NCI-H345 treated with DMSO at 0.1 percent for 48 hours (cell line): ENCODE data around the gene OR2C1.

Experiments
- DNase-seq: peaks from one replicate; lab custom pipeline; 2025; ENCODE audit not compliant: unreplicated experiment; lab: John Stamatoyannopoulos, UW

OR2C1 gene

GRCh38 chr16:3355589-3355988 is at the start of gene OR2C1:
Gene OR2C1, plus strand, starts transcription at chr16:3355889. Its CDS starts 52 bp downstream, at chr16:3355941.
- no peak for DNase-seq

DNA sequence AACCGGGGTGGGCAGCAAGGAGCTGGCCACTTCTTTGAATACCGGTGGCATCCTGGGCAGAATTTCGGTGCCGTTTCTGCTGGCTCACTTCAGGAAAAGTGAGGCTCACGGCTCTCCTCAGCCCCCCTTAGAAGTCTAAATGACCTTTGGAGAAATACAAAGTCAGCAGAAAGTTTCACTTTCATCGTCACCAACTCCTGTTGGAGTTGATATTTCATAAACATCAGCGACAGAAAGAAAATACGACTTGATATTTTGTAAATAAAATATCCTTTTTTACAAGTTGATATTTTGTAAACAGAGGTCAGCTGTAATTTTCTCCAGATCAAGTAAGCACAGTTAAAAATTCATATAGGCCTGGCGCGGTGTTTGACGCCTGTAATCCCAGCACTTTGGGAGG is 49.6 kb upstream of the OR2C1 start:
- no peak for DNase-seq

- no peak for DNase-seq
These were observed 44.2 kb upstream of the OR2C1 start for GRCh38 chr16:3311496-3311895.

GRCh38 chr16:3317315-3317999 is 38.2 kb upstream of the OR2C1 start:
- no peak for DNase-seq

DNA sequence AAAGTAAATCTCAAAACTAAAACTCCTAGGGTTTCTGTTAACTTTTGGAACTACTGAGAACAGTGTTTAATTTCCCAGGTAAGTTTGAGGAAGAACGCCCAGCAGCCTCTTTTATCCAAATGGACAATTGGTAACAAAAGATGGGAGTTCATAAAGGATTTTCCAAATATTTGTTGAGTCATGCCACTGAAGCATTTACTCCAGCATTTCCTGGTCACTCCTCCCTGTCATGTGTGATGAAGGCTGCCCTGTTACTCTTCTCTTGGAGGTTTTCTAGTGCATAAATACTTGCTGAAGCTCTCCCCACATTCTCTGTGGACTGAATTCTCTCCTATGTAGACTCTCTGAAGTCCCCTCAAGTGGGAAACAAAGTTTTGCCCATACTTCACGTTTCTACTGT is 33.9 kb upstream of the OR2C1 start:
- DNase-seq = no peak

- no peak for DNase-seq
These were observed 28.2 kb upstream of the OR2C1 start for GRCh38 chr16:3327514-3327913.

DNA sequence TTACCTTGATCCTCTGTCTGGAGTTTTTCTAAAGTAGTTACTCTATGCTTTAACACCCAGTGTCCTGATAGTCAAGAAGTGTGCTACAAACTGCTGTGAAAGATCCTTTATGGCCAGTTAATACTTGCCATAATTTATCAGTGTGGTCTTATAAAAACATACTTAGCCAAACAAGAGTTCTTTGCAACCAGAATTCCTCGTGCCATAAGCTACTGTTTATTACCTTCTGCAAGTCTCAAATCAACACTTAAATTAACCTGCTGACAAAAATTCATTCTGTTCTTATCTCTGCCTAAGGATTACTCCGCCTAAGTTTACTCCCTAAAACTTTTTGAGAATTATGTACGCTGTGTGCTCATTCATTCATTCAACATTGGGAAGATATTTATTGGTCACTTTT is 27.6 kb upstream of the OR2C1 start:
- no peak for DNase-seq

DNA sequence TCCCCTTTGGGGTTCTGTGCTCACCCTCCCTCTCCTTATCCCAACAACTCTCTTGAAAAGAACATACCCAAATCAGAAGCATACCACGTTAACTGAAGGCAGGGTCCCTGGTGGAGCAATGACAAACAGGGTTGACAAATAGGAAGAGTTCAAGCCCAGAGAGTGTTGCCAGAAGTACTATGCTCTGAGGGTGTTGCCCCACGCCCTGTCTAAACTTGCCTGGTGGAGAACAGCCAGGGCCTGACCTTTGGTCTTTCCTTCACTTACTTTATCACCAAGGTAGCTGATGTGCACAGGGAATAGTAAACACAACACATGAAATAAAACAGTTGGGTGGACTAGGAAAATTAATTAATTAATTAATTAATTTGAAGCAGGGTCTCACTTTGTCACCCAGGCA is 27.0 kb upstream of the OR2C1 start:
- DNase-seq = no peak

GRCh38 chr16:3346041-3346440 is 9.6 kb upstream of the OR2C1 start:
- no peak for DNase-seq

GRCh38 chr16:3347586-3347985 is 8.1 kb upstream of the OR2C1 start:
- no peak for DNase-seq

DNA sequence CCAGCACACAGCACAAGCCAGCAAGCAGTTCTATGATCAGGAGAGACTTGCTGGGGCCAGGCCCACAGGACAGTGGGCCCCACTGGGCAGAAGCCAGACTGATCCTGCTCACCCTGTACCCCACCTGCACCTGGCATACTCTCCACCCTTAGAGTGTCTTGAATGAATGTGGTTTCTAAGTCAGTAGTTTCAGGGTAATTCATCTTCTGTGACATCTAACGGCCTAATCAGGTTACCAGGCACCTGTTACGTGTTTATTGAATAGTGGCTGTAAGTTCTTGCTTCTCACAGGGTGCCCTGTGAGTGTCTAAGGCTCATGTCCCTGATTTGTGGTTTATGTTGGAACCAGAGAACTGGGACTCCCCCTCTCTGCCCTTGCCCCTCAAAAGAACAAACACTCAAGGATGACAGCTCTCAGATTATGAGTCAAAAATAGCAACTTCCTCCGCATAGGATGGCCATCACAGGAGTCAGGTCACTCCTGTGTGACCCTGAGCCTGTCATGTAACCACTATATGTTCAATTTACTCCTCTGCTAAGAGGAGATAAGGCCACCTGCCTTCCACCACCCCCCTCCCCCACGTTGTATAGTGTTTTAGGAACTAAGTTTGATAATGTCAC is 7.0 kb upstream of the OR2C1 start:
- no peak for DNase-seq

GRCh38 chr16:3349175-3349574 is 6.5 kb upstream of the OR2C1 start:
- no peak for DNase-seq

DNA sequence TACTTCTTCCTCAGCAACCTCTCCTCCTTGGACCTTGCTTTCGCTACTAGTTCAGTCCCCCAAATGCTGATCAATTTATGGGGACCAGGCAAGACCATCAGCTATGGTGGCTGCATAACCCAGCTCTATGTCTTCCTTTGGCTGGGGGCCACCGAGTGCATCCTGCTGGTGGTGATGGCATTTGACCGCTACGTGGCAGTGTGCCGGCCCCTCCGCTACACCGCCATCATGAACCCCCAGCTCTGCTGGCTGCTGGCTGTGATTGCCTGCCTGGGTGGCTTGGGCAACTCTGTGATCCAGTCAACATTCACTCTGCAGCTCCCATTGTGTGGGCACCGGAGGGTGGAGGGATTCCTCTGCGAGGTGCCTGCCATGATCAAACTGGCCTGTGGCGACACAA is 429 bp downstream of the OR2C1 start:
- no peak for DNase-seq

DNA sequence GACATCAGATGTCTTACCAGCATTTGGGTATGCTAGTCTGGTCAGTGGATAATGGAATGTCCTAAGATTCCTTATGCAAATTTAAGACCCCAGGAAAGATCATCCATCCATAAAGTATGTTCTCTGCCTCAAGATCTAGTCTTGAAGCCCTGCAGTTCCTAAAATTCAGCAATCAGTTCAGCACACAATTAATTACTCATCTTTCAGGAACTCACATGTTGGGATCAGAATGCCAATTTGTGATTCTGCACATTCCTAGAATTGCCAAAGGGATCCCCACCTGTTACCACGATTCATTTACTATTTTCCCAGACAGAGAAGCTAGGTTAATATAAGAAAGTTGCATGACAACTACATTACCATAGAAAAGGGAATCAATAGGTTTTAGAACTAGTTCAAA is 3.2 kb downstream of the OR2C1 start:
- no peak for DNase-seq

DNA sequence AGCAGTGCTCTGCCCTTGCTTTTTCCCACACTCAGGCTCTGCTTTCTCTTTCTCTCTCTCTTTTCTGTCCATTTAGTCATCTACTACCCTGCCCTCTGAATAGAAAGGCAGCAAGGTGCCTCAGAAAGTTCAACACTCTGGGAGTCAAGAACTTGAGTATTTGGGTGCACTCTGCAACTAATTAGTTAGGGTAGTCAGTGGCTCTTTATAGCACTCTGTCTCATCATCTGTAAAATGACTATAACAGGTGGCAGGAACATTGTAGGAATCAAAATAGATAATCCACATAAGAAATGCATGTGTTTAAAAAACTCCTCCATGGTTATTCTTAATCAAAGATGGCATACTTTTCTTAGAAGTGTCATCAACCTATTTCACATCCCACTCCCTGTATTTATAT is 7.2 kb downstream of the OR2C1 start:
- DNase-seq = no peak

GRCh38 chr16:3363793-3364192 is 8.1 kb downstream of the OR2C1 start:
- no peak for DNase-seq

- no peak for DNase-seq
These were observed 9.2 kb downstream of the OR2C1 start for GRCh38 chr16:3364774-3365427.

DNA sequence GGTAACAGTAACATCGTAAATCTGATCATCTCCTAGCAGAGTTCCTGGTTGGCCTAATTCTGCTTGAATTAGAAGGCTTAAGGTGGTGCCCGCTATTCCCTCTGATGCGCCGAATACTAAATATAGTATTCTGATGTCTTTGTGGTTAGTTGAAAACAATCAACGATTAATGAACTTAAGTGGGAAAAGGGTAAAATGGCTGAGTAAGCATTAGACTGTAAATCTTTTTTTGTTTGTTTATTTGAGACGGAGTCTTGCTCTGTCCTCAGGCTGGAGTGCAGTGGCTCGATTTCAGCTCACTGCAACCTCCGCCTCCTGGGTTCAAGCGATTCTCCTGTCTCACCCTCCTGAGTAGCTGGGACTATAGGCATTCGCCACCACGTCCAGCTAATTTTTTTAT is 13.4 kb downstream of the OR2C1 start:
- DNase-seq = no peak

GRCh38 chr16:3375680-3376079 is 20.0 kb downstream of the OR2C1 start:
- DNase-seq = no peak

DNA sequence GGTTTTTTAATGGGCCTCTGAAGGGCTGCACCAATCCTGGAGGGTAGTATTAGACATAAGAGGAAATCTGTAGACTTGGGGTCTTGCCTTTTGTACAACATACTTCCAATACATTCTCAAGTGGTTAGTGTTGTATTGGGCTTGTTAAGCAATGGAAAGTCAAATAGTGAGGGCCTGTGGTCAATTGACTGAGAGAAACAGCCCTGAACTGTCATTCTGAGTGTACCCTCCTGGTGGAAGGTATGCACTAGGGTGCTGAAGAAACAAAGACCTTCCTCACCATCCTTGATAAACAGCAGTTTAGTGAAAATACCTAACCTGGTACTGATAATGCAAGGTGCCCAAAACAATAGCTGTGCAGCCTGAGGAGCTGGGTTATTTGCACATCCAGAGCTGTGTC is 22.2 kb downstream of the OR2C1 start:
- no peak for DNase-seq

DNA sequence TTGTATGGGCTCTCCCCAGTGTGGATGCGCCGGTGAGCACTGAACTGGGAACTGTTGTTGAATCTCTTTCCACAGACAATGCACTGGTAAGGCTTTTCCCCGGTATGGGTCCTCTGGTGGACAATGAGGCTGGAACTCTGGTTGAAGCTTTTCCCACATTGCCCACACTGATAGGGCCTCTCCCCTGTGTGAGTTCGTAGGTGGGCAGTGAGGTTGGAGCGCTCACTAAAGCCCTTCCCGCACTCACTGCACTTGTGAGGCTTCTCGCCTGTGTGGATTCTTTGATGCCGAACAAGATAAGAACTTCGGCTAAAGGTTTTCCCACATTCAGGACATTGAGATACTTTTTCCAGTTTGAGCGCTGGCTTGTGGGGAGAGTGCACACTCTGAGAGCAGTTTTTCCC is 27.4 kb downstream of the OR2C1 start:
- DNase-seq = no peak

DNA sequence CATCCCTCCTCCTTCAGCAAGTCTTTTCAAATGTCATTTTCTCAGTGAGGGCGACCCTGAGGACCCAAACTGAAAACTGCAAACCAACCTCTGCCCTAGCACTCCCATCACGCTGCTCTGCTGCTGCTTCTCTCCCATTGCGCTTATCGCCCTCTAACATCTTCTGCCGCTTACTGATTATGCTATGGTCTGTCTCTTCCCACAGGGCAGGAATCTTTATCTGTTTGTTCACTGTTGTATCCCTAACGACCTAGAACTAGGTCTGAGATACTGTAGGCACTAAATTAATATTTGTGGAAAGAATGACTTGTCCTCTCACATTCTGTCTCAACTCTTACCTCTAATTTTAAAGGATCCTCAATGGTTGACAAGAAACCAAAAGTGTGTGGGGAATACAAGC is 32.6 kb downstream of the OR2C1 start:
- DNase-seq = no peak
